Measurements from ENCODE around the gene SMOC2.

SMOC2 gene, protein sequence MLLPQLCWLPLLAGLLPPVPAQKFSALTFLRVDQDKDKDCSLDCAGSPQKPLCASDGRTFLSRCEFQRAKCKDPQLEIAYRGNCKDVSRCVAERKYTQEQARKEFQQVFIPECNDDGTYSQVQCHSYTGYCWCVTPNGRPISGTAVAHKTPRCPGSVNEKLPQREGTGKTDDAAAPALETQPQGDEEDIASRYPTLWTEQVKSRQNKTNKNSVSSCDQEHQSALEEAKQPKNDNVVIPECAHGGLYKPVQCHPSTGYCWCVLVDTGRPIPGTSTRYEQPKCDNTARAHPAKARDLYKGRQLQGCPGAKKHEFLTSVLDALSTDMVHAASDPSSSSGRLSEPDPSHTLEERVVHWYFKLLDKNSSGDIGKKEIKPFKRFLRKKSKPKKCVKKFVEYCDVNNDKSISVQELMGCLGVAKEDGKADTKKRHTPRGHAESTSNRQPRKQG

DNA sequence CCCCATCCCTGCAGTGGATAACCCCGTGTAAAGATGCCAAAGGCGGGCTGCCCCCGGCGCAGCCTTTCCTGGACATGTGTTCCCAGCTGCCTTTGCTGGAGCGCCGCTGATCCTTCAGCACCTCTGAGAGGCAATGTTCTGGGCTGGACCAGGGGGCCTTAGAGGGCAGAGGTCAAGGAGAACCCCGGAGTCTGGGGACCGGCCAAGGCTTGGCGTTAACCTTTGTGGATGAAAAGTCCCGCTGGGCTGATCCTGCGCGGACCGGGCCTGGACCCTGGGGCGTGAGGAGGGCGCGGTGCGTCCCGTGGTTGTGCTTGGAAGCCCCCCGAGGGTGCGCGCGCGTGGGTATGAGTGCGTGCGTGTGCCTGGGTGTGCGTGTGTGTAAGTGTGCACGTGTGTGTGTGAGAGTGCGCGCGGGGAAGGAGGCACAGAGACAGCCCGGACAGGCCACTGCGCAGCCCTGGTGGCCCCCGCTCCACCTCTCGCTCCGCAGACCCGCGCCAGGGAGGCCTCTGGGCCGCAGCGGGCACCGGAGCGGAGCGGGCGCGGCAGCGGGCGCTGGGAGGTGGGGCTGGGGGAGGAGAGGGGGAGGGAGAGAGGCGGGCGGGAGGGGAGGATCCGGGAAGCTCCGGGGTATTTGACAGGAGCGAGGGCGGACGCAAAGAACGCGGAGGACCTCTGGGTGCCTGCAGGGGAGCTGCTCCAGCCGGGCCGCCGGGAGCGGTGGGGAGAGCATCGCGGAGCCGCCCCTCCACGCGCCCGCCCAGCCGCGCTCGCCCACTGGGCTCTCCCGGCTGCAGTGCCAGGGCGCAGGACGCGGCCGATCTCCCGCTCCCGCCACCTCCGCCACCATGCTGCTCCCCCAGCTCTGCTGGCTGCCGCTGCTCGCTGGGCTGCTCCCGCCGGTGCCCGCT, at the start of gene SMOC2:
SMOC2 (plus strand) TSS at position 665 of the 914 bp plus-strand sequence; CDS start at position 852, 187 bp downstream.
- no peak for DNase-seq

DNA sequence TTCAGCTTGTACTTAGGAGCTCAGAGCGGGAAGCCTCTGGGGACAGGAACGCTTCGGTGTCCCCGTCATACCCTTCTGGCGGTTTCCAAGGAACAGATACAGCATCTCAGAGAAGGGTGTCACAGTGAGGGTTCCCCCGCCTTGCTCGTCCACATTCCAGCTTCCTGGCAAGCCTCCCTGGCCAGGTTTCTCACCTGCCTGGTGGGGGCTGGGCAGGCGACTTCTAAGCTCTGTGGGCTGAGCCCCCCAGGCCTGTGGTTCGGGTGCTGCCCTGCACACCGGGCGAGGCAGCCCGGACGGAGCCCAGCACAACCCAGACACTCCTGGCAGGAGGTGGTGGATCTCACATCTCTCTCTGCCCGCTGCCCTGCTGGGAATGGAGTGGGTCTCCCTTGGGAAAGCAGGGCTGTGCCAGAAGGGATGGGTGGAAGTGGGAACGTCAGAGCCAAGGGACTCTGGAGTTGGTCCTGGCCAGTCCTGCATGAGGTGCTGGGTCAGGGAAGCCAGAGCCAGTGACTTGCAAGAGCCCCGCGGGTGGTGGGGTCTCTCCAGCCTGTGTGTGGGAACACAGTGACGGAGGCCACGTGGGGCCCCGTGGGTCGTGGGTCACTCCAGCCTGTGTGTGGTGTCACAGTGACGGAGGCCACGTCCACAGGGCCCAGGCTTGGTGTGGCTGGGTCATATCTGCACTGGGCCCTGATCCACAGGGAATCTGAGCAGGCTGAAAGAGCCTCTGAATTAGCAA, 47.7 kb upstream of the SMOC2 start:
- no peak for DNase-seq

DNA sequence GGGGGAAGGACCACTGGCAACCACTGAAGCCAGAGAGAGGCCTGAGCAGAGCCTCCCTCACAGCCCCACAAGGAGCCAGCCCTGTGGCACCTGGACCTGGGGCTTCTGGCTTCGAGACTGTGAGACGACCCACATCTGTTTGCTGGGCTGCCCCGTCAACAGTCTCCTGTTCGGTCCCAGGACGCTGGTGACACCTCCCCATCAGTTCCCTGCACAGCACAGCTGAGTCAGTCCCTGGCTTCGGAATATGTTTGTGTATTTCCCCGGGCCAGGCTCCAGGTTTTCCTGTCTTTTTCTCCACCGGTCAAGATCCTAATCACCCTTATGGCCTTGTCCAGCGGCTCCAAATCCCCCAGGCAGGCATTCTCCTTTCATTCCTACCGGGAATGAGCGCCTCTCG, 46.4 kb upstream of the SMOC2 start:
- DNase-seq: no peak

DNA sequence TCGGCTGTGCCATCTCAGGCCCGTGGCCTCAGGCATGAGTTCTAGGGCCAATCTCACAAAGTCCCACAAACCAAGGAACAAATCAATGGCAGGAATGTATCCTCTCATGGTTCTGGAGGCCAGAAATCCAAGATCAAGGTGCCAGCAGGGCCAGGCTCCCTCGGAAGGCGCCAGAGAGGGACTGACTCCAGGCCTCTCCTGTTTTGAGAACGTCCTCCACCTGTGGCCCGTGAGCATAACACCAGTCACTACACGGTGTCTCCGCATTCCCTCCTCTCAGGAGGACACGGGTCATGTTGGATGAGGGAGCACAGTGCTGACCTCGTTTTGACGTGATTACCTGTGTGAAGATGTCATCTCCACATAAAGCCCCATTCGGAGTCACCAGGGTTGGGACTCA, 45.0 kb upstream of the SMOC2 start:
- no peak for DNase-seq

DNA sequence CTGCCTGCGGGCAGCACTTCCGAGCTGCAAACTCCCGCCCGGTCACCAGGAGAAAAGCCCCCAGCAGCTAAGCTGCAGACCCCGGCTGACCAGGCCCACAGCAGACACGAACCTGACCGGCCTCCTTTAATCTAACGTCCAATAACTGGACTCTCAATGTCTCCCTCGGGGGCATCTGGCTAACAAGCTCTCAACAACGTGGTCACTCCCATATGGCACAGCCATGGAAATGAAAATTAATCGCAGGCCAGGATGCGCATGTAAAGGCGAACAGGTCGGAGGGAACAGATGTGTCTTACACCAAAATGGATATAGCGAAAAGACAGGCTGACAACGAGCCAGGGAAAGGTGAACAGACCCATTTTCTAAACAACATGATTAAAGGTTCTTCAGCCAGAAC, 44.4 kb upstream of the SMOC2 start:
- no peak for DNase-seq

DNA sequence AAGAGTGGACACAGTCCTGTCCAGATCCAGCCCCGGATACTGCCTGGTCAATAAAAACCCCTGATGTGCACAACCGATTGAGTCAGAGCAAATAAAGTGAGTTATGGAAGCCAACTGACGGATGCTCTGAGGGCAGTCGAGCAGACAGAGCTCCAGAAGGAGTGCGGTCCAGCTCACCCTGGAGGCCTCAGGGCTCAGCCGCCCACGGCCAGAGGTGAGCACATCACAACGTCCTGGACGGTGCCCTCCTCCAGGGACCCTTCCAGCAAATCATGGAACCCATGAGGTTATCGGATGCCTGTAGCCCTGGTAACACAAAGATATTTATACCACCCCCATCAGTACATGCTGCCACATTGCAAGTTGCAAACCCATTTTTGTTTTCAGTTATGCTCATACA, 44.0 kb upstream of the SMOC2 start:
- DNase-seq: no peak

DNA sequence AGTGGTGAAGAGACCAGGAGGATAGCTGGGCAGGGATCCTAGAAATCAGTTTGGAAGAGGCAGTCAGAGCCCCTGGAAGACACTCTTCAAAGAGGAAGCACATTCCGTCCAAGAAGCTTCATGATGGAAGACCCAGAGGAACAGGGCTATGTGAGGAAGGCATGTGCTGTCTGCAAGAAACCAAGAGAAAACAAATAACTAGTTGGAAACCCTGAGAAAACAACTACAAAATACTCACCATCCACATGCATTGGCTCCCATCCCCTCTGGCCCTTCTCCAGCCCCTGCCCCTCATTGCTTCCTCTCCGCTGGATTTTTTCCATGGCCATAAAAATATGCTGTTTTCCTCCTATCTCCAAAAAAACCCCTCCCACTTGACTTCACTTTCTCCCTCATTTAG, 40.9 kb upstream of the SMOC2 start:
- no peak for DNase-seq

DNA sequence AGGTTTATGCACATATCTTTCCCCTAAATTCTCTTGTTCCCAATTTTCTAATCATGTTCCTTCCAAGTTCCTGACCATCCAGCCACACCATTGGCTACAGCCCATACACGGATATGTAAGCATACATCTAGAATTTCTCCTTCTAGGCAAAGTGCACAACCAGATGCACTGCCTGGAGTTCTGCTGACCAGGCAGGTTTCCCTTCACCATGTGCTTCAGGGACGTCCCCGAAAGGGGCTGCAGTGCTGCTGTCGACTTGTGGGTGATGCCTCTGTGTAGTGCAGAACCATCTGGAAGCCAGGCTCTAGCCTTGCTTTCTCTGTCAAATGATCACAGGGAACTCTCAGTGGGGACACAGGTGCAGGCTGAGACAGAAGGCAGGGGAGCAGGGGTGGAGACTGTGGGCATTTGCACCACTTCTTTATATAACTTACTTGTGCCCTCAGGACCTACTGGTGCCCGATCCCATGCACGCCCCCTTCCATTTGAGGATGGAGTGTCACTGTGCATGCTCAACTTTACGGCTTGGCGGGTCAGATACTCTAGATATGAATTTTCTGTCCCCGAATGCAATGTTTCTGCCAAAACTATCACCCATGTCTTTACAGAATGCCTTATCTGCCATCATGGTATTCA, 37.5 kb upstream of the SMOC2 start:
- DNase-seq: no peak

DNA sequence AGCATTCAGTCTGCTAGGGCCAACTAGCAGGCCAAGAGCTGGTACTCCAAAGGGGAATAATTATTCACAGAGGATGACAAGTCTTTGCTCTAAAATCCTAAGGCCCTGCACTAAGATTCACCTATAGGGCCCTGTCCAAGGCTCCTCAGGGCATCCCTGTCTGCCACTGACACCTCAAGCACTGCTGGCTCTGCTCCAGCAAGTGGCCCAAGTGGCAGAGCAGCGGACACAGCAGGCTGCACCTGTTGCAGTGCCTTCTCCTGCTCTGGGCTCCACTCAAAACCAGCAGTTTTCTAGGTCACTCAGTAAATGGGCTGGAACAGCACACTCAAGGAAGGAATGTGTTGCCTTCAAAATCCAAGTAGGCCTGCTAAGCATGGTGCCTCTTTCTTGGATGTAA, 36.4 kb upstream of the SMOC2 start:
- no peak for DNase-seq

DNA sequence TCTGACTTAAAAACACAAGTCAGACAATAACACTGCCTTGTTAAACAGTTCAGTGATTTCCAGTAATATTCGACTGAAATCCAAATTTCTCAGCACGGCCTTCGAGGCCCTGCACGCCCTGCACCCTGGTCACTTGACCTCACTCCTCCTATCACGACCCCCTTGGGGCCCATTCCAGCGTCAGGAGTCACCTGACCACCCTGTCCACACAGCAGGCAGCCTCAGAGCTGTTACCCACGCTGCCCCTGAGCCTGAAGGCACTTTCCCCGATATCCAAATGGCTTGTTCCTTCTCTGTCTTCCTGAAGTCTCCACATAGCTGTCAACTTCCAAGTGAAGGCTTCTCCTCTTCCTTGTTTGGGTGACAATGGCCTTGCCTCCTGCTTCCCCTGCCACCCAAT, 33.1 kb upstream of the SMOC2 start:
- DNase-seq: no peak

DNA sequence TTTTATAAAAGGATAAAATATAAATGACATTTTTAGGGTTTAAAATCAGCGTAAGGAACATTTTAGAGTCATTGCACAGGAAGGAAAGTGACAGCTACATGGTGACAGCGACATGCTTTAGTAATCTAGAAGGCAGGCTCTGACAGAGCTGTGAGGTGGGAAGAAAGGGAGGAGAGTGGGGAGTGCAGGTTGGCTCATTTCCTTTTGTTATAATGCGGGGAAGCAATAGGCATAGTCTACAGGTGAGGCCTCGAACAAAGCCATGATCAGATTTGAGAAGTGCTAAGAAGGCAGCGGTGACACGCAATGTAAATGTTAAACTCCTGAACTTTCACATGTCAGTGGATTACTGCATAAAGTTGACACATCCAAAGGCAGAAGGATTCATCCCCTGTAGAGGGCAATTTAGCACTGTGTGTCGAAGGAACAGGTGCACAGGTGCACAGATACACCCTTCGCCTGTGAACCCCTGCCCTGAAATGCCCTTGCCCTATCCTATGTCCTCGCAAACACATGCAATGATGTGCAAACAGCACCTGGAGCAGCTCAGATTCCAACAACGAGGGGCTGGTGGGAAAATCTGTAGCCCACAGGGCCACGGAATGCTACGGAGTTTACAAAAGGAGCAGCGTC, 32.4 kb upstream of the SMOC2 start:
- DNase-seq: no peak

DNA sequence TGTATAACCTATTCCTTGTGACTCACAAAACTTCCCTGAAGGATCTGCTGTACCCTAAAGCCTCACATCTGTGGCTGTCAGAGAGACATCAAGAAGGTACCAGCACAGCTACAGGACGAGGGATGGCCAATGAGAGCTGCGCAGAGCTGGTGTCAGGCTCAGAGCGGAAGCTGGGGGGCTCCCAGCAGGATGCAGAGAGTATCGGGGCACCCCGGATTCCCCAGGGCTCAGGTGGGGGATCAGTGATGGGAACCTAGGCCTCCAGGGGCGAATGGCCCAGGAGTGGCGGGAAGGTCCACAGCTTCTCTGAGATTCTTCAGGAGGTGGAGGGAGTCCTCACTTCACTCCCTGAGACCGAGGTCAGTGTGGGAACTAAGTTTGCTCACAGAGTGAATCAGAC, 30.9 kb upstream of the SMOC2 start:
- no peak for DNase-seq

DNA sequence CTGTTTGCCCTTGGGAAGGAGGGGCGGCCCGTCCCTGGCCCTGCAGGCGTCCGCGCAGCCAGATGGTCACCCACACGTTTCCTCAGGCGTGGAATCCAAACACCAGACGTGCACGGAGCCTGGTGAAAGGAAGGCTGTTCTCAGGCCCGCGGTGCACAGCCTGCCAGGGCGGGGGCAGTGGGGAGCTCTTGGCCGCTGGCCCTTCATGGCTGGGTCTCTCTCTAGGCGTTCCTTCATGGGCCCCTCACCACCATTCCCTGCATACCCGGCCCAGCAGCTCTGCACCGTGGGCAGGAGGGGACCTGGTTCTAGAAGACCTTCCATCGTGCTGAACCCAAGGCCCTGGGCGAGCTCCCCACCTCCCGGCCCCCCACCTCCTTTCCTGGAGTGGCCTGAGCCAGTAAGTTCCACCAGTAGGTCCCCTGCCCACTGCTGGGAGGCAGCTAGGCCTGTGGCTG, 30.4 kb upstream of the SMOC2 start:
- DNase-seq: no peak

DNA sequence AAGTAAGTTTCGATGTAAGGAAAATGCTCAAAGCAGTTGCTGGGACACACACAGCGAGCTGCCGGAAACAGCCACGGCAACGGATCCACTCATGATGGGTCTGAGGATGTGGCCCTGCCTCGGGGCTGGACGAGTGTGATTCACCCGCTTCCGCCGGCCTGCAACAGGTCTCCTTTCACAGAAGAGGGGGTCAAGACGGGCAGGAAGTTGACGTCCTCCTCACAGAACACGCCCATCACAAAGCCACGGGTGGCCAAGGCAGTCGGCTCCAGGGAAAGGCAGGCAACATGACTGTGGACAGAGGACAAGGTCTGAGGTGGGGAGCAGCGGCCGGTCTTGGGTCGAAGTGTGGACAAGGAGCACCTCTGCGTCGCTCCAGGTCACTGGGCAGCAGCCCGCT, 29.9 kb upstream of the SMOC2 start:
- no peak for DNase-seq

DNA sequence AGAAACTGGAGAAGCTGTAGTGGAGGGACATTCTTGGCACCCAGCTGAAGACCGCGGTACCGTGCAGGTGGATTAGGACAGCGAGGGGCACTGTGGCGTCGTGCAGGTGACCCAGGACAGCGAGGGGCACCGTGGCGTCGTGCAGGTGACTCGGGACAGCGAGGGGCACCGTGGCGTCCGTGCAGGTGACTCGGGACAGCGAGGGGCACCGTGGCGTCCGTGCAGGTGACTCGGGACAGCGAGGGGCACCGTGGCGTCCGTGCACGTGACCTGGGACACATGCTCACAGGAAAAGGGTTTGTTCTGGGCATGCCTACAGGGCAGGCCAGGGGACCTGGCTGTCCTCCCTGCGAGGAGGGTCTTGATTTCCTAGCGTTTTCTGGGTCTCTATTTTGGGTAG, 29.2 kb upstream of the SMOC2 start:
- no peak for DNase-seq

DNA sequence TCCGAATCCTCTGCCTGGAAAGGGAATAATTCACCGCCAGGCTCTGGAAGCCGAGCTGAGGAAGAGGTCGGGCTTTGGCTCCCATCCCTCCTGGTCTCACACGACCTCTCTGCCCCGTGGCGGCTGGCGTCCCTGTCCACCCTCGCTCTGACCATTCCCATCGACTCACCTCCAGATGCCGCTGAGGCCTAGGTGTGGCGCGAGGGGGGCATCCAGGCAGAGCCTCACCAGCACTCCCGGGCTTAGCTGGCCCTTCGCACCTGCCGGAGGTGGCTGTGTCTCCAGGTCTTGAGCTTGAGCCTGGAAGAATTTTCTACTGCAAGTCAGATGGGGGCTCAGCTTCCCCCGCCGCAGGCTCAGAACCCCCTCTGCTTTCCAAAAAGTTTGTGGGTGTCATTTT, 28.5 kb upstream of the SMOC2 start:
- DNase-seq: no peak

DNA sequence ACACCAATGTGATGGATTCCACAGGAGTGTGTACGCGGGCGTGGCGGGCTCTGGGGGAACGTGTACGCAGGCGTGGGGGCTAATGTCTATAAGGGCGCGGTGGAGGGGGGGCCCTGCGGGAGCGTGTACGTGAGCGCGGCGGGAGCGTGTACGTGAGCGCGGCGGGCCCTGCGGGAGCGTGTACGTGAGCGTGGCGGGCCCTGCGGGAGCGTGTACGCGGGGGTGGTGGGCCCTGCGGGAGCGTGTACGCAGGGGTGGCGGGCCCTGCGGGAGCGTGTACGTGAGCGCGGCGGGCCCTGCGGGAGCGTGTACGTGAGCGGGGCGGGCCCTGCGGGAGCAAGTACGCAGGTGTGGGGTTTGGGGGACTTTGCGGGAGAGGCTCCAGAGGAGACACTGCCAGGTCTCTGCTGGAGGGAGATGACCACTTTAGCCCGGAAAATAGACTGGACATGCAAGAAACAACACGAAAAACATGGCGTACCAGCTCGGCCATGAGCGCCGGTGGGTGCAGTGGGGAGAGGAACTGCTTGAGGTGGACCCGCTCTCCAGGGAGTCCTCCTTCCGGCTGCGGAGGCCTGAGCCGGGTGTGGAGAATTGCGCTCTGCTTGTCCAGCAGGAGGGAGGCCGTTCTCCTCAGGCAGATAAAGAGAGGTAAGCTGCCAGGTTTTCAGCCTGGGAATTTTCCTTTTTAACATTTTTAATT, 27.8 kb upstream of the SMOC2 start:
- no peak for DNase-seq

DNA sequence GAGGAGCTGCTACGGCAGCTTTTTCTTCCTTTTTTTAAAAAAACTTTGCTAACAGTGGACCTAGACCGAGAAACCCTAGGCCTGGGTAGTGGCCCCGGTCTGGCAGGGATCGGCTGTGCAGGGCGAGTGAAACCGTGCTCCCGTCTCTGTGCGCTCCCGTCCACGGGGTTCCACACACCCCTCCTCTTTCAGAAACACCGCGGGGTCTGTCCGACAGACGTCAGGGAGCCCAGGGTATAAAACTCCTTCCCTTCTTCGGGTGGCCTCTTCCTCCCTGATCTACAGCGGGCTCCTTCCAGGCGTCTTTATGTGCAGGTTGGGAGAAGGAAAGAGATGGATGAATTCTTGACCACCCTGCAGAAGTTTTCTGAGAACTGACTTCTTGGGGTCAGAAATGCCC, 27.1 kb upstream of the SMOC2 start:
- DNase-seq: no peak

DNA sequence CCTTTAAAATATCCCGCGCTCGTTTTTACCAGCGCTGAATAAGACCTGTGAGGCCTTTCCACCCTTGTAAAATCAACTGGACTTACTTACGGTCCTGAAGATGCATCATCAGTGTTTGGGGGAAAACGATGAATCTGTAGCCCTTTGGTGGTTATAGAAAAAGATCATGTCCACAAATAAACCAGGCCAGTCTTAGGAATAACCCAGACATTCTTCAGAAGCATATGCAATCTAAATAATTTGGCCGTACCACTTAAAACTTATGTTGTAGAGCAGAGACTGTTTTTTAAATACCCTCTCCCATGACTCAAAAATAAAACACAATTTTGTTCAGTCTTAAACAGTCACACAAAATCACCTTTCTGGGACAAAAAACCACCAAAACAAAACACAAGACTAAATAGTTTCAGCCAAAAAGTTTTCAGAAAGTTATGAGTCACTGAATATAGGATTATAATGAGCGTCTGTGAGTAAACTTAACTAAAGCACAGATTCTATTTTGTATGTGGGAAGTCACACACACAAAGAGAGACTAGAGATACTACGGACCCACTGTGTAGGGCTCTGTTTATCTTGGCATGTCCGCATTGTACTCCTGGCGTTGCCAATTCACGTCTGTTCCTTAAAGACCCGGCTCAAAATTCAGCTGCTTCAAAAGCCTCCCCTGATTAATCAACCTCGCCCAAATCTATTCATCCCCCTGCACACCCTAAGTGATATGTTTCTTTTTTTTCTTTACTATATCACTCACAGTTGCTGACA, 26.5 kb upstream of the SMOC2 start:
- no peak for DNase-seq

DNA sequence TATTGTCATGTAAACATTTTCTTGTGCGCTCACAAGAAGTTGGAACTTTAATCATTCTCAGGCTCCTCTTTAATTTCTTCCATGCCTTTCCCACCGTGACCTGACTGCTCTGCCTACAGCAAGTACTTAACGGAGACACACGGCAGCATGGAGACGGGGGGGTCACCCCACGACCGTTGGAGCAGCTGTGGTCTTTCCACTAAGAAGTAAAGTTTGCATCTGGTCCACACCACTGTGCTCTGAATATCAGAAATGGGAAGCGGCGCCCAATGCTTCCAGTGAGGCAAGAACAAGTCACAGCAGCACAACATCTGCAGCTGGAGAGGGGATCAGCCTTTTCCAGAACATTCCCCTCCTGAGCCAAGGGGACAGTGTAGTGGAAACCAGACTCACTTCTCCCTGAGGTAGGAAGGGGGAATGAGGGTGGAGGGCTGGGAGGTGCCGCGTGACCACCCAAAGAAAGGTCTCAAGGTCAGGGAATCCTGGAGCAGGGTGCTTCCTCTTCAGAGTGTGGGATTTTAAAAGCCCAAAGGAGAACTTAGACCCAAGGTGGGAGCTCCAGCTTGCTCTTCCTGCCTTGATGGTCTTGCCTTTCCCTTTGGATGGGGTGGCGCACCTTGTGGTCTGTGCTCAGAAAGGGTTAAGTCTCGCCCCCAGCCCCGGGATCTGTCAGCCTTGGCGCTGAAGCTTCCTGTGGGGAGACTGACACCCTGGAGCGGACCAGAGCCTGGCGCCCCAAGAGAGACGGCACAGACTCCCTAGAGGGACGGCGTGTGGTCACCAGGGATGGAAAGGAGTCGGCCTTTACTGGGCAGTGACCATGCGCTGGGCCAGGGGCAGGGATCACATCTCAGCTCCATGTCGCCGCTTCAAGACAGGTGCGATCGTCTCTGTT, 25.6 kb upstream of the SMOC2 start:
- DNase-seq: no peak
